Esophagus squamous epithelium (tissue), 5 donors: Measurements from ENCODE around the gene PIBF1. TPM values are rescaled to one million over a fixed set of nuclear protein-coding genes. Genes with fewer than 3 reads are reported as not detected.
"Not testable (repeated sequence)": the region's sequence is repeated elsewhere in the genome, so short reads cannot be mapped to it uniquely, and the experiment has no call there.

Experiments
- DNase-seq: peaks from one replicate; lab custom pipeline; 2025; lab: John Stamatoyannopoulos, UW
- H3K27ac ChIP-seq, 4 donors: fragments of 200-600 bp; sonication (generic); one replicate each; pipeline ENCODE4 v1.5.1; 2016 to 2019; ENCODE audit warnings: mild to moderate bottlenecking in 1 of 4
- H3K27me3 ChIP-seq, 4 donors: fragments of 200-600 bp; sonication (generic); 1 replicate in 3 of 4; 2 replicates in 1 of 4; pipeline versions ENCODE4 v1.5.1 to v1.6.0; 2017 to 2021; ENCODE audit warnings: antibody characterized with exemption in 1 of 4
- H3K36me3 ChIP-seq, 3 donors: fragments of 200-600 bp; sonication (generic); one replicate each; pipeline ENCODE4 v1.5.1; 2016 to 2019
- H3K4me1 ChIP-seq, 3 donors: fragments of 200-600 bp; sonication (generic); one replicate each; pipeline ENCODE4 v1.5.1; 2017 to 2019
- H3K4me3 ChIP-seq, 4 donors: fragments of 200-600 bp; sonication (generic); 1 replicate in 3 of 4; 2 replicates in 1 of 4; pipeline ENCODE4 v1.5.1; 2016 to 2019; ENCODE audit warnings: mild to moderate bottlenecking in 2 of 4, moderate library complexity in 1 of 4
- H3K9me3 ChIP-seq, 3 donors: fragments of 200-600 bp; sonication (generic); one replicate each; pipeline ENCODE4 v1.5.1; 2016 to 2019
- POLR2A ChIP-seq, 4 donors: fragments of 450-650 bp; IDR thresholded peaks; one replicate each; pipeline ENCODE4 v1.6.1; 2017; ENCODE audit warnings: antibody characterized with exemption in 4 of 4, mild to moderate bottlenecking in 4 of 4, moderate library complexity in 3 of 4
- WGBS, 2 donors: methylation state at CpG; one replicate each; pipeline ENCODE4 v1.1.5; 2018; 5-methylcytosine and 5-hydroxymethylcytosine counted together
- intact Hi-C: fragments of 100-400 bp; cut with DNase I; formaldehyde crosslinking; loops from one replicate; pipeline ENCODE4 v1.15.0; 2022
- total RNA-seq, 4 donors: library from RNA; depleted of rRNA; stranded (reverse); fragments of >200 nt; gene quantifications; one replicate each; pipeline ENCODE4 v1.1.0, GENCODE V29; 2016
- TF ChIP-seq, protein P1 (sequence below), 6 experiments: fragments of 450-650 bp in 4 of 6; fragments of 200-600 bp in 2 of 6; sonication (generic) in 2 of 6; IDR thresholded peaks; one replicate each; pipeline ENCODE4 v1.5.1; 2016 to 2019; ENCODE audit warnings: antibody characterized with exemption in 6 of 6, mild to moderate bottlenecking in 4 of 6, moderate library complexity in 4 of 6
- donor health status: DM: yes; HTN: yes; CAD: no.

PIBF1 gene
- total RNA-seq, 4 donors from 2014 or later, result 10.6 to 18.7 (median 11.9) TPM

DNA sequence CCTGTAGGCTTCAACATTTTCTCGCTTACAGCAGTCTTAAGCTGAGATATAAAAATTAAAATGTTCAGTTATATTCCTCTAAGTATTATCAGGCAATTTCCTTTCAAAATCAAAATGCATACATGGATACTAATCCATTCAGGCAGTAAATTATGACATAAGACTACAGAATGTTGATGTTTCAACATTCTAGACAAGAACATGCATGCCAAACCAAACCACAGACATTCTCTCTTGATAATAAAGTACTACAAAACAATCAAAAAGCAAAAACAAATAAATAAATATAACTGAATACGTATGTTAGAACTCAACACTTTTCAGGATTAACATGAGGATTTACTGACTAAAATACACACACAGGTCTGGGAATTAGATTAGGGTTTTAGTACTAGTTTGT is 7.9 kb upstream of the PIBF1 start:
- intact Hi-C loops, result no loop called here

GRCh38 chr13:72782717-72783116 is 784 bp downstream of the PIBF1 start:
- TF ChIP-seq, protein P1, sequence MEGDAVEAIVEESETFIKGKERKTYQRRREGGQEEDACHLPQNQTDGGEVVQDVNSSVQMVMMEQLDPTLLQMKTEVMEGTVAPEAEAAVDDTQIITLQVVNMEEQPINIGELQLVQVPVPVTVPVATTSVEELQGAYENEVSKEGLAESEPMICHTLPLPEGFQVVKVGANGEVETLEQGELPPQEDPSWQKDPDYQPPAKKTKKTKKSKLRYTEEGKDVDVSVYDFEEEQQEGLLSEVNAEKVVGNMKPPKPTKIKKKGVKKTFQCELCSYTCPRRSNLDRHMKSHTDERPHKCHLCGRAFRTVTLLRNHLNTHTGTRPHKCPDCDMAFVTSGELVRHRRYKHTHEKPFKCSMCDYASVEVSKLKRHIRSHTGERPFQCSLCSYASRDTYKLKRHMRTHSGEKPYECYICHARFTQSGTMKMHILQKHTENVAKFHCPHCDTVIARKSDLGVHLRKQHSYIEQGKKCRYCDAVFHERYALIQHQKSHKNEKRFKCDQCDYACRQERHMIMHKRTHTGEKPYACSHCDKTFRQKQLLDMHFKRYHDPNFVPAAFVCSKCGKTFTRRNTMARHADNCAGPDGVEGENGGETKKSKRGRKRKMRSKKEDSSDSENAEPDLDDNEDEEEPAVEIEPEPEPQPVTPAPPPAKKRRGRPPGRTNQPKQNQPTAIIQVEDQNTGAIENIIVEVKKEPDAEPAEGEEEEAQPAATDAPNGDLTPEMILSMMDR (IDR thresholded peaks at IDR 0.05), result no peak
- TF ChIP-seq POLR2A (IDR thresholded peaks at IDR 0.05), result no peak
- Histone ChIP-seq H3K4me1 (peaks cover 9 to 68% (median 24%) of the 10 kb centered on the region in 3 donors), H3K36me3 (peaks cover 0 to 34% (median 0%) of the 10 kb centered on the region in 3 donors), H3K27ac (peak overlapping the region in 3 of 4 donors; percentile 90 to 94 (median 93)), H3K27me3 (no peaks in the 10 kb centered on the region), H3K4me3 (peak overlapping the region; percentile 84 to 95 (median 88)), H3K9me3 (no peaks in the 10 kb centered on the region)
- no peak for DNase-seq
- WGBS, 2 donors, result 1 to 2% methylated on average over 7 of the region's 7 CpGs
- intact Hi-C loops, result no loop called here

More for the DNA sequence above, 7.9 kb upstream of the PIBF1 start:
- no peak for DNase-seq
- Histone ChIP-seq H3K27me3 (no peaks in the 10 kb centered on the region), H3K9me3 (no peaks in the 10 kb centered on the region), H3K36me3 (peaks cover 12 to 94% (median 34%) of the 10 kb centered on the region in 3 donors), H3K27ac (no peak overlapping the region), H3K4me3 (no peak overlapping the region), H3K4me1 (peaks cover 3 to 11% (median 3%) of the 10 kb centered on the region in 3 donors)
- 65 to 68% methylated on average over 2 of the region's 2 CpGs for WGBS, 2 donors
- TF ChIP-seq, protein P1 (IDR thresholded peaks at IDR 0.05), result no peak
- no peak for TF ChIP-seq POLR2A (IDR thresholded peaks at IDR 0.05)

GRCh38 chr13:72784679-72785078 is 2.7 kb downstream of the PIBF1 start:
- DNase-seq, intact Hi-C loops: not testable (repeated sequence)
- 92 to 95% methylated on average over 4 of the region's 4 CpGs for WGBS, 2 donors

GRCh38 chr13:72788831-72789230 is 6.9 kb downstream of the PIBF1 start:
- intact Hi-C loops, result no loop called here
- no peaks in the 10 kb centered on the region for H3K27me3 ChIP-seq
- DNase-seq, result no peak
- WGBS, 2 donors, result 71 to 85% methylated on average over 1 of the region's 1 CpG
- no peak overlapping the region for H3K27ac ChIP-seq
- H3K36me3 ChIP-seq, result peaks cover 0 to 63% (median 9%) of the 10 kb centered on the region in 3 donors
- H3K9me3 ChIP-seq, result no peaks in the 10 kb centered on the region
- peaks cover 0 to 21% (median 0%) of the 10 kb centered on the region in 3 donors for H3K4me1 ChIP-seq
- no peak overlapping the region for H3K4me3 ChIP-seq
- no peak for TF ChIP-seq POLR2A (IDR thresholded peaks at IDR 0.05)
- TF ChIP-seq, protein P1 (IDR thresholded peaks at IDR 0.05), result no peak

More at GRCh38 chr13:72784679-72785078, 2.7 kb downstream of the PIBF1 start:
- not testable (repeated sequence) for H3K27me3 ChIP-seq, H3K4me3 ChIP-seq, H3K27ac ChIP-seq, H3K9me3 ChIP-seq
- Histone ChIP-seq H3K36me3 (peaks cover 0 to 30% (median 0%) of the 10 kb centered on the region in 3 donors), H3K4me1 (peaks cover 4 to 50% (median 17%) of the 10 kb centered on the region in 3 donors)

DNA sequence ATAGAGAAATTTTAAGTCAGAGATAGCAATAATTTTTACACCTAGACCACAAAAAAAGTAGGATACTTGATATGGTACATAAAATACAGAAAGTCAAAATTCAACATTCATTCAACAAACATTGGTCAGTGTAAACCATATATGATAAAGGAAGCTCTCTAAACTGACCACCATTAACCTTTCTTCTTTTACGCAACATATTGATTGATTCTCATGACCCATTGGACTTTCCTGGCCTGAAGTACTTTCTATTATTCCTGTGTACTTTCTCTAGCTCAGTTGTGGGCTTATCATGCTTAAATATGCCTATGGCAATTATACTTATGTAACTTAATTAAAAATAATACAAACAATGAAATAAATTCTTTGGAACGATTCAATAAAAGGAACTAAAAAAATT is 10.7 kb downstream of the PIBF1 start:
- Histone ChIP-seq H3K4me3 (no peak overlapping the region), H3K27ac (no peak overlapping the region), H3K36me3 (peaks cover 4 to 73% (median 14%) of the 10 kb centered on the region in 3 donors), H3K27me3 (no peaks in the 10 kb centered on the region), H3K4me1 (no peaks in the 10 kb centered on the region), H3K9me3 (no peaks in the 10 kb centered on the region)
- WGBS, 2 donors, result 83 to 87% methylated on average over 2 of the region's 2 CpGs
- DNase-seq, result no peak
- intact Hi-C loops, result no loop called here
- TF ChIP-seq, protein P1 (IDR thresholded peaks at IDR 0.05), result no peak
- no peak for TF ChIP-seq POLR2A (IDR thresholded peaks at IDR 0.05)
